GM18951 (cell line): ENCODE data around the gene ADAMTSL2.

Source experiments
- POLR2A ChIP-seq: IDR thresholded peaks from 4 replicates; pipeline ENCODE4 v1.6.1; 2011; ENCODE audit warnings: mild to moderate bottlenecking; ENCODE audit not compliant: insufficient read length, insufficient read depth; ENCODE audit errors: extremely low read depth
- in situ Hi-C: fragments of 300-500 bp; cut with MboI; formaldehyde crosslinking; loops from one replicate; pipeline ENCODE4 v1.12.0; 2022; ENCODE audit warnings: low sequenced_read_pairs, mixed read lengths, inconsistent platforms; ENCODE audit not compliant: unreplicated experiment

The ADAMTSL2 gene

DNA sequence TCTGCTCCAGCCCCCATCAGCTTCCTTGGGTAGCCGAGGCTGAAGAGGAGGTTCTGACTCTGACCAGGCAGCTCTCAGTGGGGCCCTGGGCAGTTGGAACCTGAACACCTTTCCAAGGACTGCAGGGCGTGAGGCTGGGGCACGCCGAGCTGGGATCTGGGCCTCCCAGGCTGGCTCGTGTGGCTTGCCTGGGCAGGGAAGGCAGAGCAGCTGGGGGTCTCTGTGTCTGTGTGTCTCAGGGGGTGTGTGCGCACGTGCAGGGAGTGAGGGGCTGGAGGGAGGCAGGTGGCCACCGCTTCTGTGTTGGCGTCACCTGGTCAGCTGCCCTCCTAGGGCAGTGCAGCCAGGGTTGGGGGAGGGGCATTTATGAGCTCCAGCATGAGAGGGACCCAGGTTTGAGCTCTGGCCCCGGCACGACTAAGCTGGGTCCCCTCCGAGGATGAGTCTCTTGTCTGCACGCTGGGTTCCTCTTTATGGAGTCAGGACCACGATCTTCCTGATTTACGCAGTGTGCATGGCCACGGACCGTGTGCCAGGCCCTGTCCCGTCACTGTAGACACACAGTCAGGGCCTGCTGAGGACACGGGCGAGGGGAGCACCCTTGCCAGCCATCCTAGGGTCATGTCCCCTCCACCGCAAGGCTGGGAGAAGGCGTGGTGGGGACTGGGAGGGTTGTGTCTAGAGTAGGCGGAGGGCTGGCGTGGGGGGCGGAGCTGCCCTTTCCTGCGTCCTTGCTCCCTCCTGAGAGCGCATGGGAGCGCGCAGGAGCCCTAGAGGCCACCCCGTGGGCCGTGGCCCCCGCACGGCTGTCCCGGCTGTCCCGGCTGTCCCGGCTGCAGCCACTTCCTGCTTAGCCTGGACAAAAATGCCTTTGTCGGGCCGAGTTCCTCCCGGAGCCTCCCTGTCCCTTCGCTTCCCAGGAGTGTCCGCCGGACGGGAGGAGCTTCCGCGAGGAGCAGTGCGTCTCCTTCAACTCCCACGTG is 4.6 kb downstream of the ADAMTSL2 start:
- in situ Hi-C loops = no loop called here
- no peak for TF ChIP-seq POLR2A

DNA sequence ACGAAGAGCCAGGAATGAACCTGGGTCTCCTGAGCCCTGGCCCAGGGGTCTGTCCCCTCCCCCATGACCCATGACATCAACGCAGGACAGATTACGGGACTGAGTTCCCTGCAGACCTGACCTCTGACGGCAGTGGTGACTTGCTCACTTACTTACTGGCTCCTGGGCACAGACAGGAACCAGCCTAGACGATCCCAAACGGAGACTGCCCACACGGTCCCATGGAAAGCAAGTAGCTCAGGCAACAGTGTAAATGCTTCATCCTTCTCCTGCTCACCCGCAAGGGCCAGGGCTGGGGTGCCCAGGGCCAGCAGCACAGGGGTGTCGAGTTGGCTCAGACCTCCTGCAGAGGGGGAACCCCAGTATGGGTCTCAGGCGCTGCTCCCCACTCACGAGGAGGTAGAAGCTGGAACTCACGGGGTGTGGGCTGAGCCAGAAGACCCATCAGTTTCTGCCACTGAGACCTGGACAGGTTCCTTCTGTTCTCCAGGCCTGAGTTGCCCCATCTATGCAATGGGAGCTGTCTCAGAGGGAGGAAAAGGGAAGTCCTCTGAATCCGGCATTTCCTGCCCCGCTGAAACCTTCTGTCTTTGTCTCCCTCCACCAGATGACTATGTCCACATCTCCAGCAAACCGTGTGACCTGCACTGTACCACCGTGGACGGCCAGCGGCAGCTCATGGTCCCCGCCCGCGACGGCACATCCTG is 5.6 kb downstream of the ADAMTSL2 start:
- in situ Hi-C loops = no loop called here
- TF ChIP-seq POLR2A = no peak

DNA sequence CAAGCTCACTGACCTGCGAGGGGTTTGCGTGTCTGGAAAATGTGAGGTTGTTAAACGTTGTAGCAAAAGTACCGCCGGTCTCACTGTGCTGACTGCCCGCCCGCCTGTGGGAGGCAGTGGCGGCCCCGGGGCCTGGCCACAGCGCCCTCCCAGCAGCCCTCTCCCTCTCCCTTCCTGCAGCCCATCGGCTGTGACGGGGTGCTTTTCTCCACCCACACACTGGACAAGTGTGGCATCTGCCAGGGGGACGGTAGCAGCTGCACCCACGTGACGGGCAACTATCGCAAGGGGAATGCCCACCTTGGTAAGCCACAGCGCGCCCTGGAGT is 6.2 kb downstream of the ADAMTSL2 start:
- no peak for TF ChIP-seq POLR2A
- in situ Hi-C loops = no loop called here

DNA sequence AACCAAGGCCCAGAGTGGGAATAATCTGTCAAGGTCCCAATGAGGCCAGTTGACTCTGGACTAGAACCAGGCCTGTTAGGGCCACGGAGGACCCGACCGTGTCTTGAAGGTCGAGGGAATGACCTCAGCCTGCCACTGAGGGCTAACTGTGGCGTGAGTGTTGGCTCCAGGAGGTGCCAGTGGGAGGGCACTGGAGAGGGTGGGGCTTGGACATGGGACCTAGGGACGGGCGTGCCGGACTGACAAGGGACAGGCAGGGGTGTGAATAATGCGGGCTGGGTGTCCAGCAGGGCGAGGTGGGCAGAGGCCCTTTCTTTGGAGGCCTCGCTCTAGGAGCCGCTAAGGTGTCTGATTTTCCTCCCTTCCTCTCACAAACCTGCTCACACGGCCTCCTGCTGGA is 7.5 kb downstream of the ADAMTSL2 start:
- TF ChIP-seq POLR2A = no peak
- in situ Hi-C loops = no loop called here

DNA sequence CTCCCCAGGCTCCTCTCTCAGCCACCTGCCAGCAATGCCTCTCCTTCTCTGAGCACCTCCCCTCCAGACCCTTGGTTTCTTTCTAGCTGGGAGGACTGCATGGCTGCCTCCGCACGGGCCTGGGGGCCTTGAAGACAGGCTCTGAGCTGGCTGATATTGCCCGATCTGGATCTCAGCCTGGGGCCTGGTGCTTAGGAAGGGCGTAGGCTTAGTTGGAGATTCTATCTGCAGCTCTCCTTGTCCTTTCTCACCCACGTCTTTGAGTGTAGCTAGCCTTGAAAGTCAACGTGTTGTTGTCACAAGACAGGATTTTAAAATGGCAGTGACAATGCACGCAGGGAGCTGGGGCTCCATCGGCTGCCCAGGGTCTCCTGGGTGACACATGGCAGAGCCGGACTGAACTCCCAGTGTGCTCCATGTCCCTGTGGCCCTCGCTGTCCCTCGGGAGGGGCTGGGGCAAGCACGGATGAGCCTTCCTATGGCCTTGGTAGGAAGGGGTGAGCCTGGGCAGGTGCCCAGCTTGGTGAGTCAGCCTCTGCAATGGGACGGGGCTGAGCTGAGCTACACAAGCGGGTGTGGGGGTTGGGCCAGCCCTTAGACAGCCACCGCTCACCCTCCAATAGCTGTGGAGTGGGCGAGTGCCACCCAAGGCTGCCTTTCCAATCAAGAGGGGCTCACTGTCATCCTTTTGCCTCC is 9.4 kb downstream of the ADAMTSL2 start:
- no peak for TF ChIP-seq POLR2A
- in situ Hi-C loops = no loop called here

DNA sequence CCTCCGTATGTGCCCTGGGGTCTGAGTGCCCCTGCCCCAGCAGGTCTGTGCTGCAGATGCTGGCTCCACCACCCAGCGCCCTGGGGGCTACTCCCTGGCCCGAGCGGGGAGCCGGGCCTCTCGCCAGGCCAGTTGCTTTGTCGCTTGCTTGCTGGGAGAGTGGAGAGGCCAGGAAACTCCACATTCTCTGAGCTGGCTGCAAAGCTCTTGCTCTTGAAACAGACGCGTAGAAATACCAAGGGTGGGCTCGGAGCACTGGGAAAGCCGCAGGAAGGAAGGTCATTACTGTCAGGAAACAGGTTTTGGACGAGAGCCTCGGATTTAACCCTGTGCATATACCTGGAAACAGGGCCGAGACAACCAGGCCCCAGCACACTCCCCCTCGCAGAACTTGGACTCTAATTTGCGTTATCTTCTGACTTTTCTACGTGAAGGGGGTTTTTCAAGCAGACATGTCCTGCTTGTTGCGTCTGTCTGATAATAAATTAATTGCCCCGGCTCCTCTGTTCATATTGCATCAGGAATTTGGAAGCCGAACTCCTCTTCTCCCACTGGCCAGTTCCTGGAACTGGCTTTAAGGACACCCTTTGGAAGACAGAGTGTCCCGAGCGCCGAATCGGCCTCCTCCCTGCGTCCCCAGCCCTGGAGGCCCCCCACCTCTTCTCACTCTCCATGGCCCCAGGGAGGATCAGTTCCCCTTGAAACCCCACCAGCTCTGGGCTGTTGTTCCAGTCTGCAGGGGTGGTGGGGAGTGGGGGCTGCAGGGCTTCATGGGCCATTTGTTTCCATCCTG is 11.2 kb downstream of the ADAMTSL2 start:
- in situ Hi-C loops = no loop called here
- no peak for TF ChIP-seq POLR2A

DNA sequence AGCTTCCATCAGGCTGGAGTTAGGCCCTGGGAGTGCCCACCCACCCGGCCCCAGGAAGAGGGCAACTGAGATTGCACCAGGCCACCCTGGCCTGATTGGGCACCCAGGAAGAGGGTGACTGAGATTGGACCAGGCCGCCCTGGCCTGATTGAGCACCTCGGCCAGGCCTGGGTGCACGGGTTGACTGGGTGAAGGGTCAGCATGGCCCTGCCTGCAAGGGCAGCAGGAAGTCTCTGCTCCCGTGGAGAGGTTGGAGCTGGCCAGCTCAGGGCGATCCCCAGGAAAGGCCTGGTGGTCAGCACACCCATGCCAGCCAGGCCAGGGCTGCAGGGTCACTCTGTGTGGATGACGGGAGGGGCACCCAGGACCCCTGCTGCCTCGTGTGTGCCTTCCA is 11.8 kb downstream of the ADAMTSL2 start:
- in situ Hi-C loops = no loop called here
- no peak for TF ChIP-seq POLR2A

DNA sequence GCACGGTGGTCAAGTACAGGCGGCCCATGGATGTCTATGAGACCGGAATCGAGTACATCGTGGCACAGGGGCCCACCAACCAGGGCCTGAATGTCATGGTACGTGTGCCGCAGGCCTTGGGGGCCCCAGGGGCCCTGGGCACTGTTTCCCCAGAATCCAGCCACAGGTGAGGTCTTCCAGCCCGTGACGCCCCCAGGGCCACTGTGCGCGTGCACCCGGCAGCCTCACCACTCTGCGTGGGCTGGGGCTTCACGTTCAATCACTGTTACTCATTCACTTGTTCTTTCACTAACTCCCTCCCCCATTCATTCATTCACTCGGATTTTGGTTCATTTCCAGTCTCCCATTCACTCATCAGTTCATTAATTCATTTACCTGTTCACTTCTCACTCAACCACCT is 12.6 kb downstream of the ADAMTSL2 start:
- in situ Hi-C loops = no loop called here
- TF ChIP-seq POLR2A = no peak

DNA sequence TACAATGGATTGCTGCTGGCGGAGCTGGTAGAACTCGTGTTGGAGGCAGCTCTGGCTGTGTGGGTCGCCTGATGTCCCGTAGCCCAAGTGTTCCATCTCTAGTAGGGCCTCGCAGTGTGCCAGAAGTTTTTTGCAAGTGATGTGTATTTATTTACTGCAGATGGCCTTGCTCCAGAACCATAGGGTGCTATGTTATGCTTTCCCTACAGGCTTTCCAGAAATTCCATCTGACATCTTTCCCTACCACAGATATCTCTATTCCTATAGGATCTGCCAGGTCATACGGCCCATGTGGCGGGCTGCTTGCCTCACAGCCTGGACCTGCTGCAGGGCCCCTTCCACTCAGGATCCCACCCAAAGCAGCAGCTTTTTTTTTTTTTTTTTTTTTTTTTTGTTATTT is 16.9 kb downstream of the ADAMTSL2 start:
- TF ChIP-seq POLR2A = no peak
- in situ Hi-C loops = no loop called here

DNA sequence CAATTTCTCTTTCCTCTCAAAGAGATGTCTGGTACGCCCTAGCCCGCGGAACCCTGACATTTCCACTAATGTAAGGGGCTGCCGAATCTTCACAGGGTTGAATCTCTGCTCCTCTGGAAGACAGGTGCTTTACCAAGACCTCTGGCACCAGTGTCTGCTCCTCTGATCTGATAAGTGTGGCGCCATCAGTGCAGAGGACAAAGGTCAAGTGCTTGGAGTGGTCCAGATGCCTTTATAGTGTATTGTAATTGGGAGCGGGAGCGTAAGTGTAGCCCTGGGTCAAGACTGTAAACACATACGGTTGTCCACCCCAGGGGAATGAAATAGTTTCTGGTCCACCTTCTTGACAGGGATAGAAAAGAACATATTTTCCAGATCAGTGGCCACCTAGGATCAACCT is 17.7 kb downstream of the ADAMTSL2 start:
- TF ChIP-seq POLR2A = no peak
- in situ Hi-C loops = no loop called here

DNA sequence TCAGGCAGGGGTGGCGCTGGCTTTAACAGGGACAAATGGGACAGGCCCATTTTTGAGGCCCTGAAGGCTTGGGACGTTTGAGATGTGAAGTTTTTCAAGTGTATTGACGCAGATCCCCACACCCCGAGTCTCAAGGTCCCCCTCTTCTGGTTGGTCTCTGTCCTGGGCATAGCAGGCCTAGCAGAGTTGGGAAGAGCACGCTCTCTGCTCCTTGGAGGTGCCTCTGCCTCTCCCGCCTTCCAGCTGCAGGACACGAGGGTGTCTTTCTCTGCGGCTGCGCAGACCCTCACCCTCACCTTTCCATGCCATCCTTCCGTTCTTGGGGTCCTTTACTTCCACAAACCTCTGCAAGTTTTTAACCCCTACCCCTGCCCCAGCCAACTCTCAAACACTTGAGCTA is 18.6 kb downstream of the ADAMTSL2 start:
- in situ Hi-C loops = no loop called here
- no peak for TF ChIP-seq POLR2A

DNA sequence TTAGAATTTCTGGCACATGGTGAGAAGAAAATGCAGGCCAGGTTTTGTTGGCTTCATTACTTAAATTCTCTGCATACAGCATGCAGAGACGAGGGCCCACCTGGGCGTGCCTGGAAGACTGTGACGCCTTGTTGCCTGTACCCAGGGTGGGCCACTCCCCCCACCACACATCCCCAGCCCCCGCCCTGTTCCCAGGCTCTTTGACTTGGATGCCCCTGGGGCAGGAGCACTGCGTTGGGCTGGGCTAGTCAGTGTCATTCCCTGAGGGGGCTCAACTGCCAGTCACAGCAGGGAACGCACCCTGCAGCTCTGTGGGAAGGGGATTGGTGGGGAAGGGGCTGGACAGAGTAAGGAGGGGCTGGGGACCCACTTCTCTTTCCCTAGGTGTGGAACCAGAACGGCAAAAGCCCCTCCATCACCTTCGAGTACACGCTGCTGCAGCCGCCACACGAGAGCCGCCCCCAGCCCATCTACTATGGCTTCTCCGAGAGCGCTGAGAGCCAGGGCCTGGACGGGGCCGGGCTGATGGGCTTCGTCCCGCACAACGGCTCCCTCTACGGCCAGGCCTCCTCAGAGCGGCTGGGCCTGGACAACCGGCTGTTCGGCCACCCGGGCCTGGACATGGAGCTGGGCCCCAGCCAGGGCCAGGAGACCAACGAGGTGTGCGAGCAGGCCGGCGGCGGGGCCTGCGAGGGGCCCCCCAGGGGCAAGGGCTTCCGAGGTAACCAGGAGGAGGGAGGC is 19.6 kb downstream of the ADAMTSL2 start:
- in situ Hi-C loops = no loop called here
- TF ChIP-seq POLR2A = no peak
